ENCODE data around the gene TOX2. TPM values are rescaled to one million over a fixed set of nuclear protein-coding genes. Genes with fewer than 3 reads are reported as not detected.

Gene TOX2
- total RNA-seq, 1 donor from 2014 or later: 0.16 TPM

GRCh38 chr20:43919686-43920403, 5.2 kb downstream of the TOX2 start:
- TF ChIP-seq EZH2 (IDR thresholded peaks at IDR 0.05; ENCODE audit: insufficient read depth, low read length) (no peak), CTCF (IDR thresholded peaks at IDR 0.05; ENCODE audit: insufficient read depth, low read depth, low read length) (no peak)
- H3K27me3 Mint-ChIP-seq (ENCODE audit: low read depth, unreplicated experiment): peaks cover 88% of the 10 kb centered on the region

DNA sequence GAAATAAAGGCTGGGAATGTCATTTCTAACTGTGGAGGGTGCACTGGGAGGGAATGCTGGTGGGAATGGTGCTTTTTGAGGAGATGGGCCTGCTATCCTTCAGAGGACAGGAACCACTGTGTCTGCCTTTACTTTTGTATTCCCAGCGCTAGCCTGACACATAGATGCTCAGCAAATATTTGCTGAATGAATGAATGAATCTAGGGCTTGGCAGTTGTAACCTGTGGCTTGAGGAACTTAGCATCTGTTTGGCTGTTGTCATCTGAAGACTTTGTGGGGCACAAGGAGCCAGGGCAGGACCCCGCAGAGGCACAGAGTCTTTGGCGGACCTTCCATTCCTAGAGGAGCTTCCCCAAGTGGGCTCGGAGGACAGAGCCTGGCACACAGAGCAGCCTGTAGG, 6.1 kb downstream of the TOX2 start:
- no peaks in the 10 kb centered on the region for H3K4me1 Mint-ChIP-seq (ENCODE audit: low read depth, unreplicated experiment)
- H3K27ac Mint-ChIP-seq (ENCODE audit: unreplicated experiment): no peak overlapping the region
- Histone ChIP-seq H3K9ac (ENCODE audit: low read length) (no peak overlapping the region), H4K20me1 (ENCODE audit: insufficient read depth, low read length) (peaks cover 37% of the 10 kb centered on the region), H3K27me3 (ENCODE audit: insufficient read depth, low read length) (peaks cover 4% of the 10 kb centered on the region), H3K9me3 (ENCODE audit: insufficient read depth, low read depth, low read length) (no peaks in the 10 kb centered on the region), H3K4me2 (ENCODE audit: low read length) (no peak overlapping the region), H3K4me1 (ENCODE audit: insufficient read depth, low read length) (peaks cover 22% of the 10 kb centered on the region), H3K36me3 (ENCODE audit: insufficient read depth, low read length) (no peaks in the 10 kb centered on the region), H3K27ac (ENCODE audit: low read depth, low read length) (no peak overlapping the region), H2AFZ (ENCODE audit: low read depth, low read length) (no peak overlapping the region), H3K4me3 (ENCODE audit: insufficient read depth, low read depth, low read length) (no peak overlapping the region), H3K79me2 (ENCODE audit: insufficient read depth, low read length) (peaks cover 49% of the 10 kb centered on the region)
- H3K9me3 Mint-ChIP-seq (ENCODE audit: unreplicated experiment): peaks cover 5% of the 10 kb centered on the region
- DNase-seq (ENCODE audit: low read depth): no peak
- TF ChIP-seq EZH2 (IDR thresholded peaks at IDR 0.05; ENCODE audit: insufficient read depth, low read length) (no peak), CTCF (IDR thresholded peaks at IDR 0.05; ENCODE audit: insufficient read depth, low read depth, low read length) (no peak)
- no peak overlapping the region for H3K4me3 Mint-ChIP-seq (ENCODE audit: unreplicated experiment)
- H3K27me3 Mint-ChIP-seq (ENCODE audit: low read depth, unreplicated experiment): peaks cover 86% of the 10 kb centered on the region
- no peaks in the 10 kb centered on the region for H3K36me3 Mint-ChIP-seq (ENCODE audit: low read depth, unreplicated experiment)
- FAIRE-seq: no peak

More at GRCh38 chr20:43919686-43920403, 5.2 kb downstream of the TOX2 start:
- Histone ChIP-seq H3K4me2 (ENCODE audit: low read length) (no peak overlapping the region), H3K9ac (ENCODE audit: low read length) (no peak overlapping the region), H3K4me1 (ENCODE audit: insufficient read depth, low read length) (peaks cover 23% of the 10 kb centered on the region), H3K27me3 (ENCODE audit: insufficient read depth, low read length) (peaks cover 10% of the 10 kb centered on the region), H2AFZ (ENCODE audit: low read depth, low read length) (no peak overlapping the region), H3K27ac (ENCODE audit: low read depth, low read length) (no peak overlapping the region), H3K4me3 (ENCODE audit: insufficient read depth, low read depth, low read length) (no peak overlapping the region), H4K20me1 (ENCODE audit: insufficient read depth, low read length) (peaks cover 34% of the 10 kb centered on the region), H3K36me3 (ENCODE audit: insufficient read depth, low read length) (no peaks in the 10 kb centered on the region), H3K9me3 (ENCODE audit: insufficient read depth, low read depth, low read length) (no peaks in the 10 kb centered on the region), H3K79me2 (ENCODE audit: insufficient read depth, low read length) (peaks cover 52% of the 10 kb centered on the region)
- Mint-ChIP-seq H3K27ac (ENCODE audit: unreplicated experiment) (no peak overlapping the region), H3K9me3 (ENCODE audit: unreplicated experiment) (peaks cover 10% of the 10 kb centered on the region), H3K4me3 (ENCODE audit: unreplicated experiment) (no peak overlapping the region), H3K36me3 (ENCODE audit: low read depth, unreplicated experiment) (no peaks in the 10 kb centered on the region), H3K4me1 (ENCODE audit: low read depth, unreplicated experiment) (no peaks in the 10 kb centered on the region)
- no peak for DNase-seq (ENCODE audit: low read depth)
- FAIRE-seq: no peak

DNA sequence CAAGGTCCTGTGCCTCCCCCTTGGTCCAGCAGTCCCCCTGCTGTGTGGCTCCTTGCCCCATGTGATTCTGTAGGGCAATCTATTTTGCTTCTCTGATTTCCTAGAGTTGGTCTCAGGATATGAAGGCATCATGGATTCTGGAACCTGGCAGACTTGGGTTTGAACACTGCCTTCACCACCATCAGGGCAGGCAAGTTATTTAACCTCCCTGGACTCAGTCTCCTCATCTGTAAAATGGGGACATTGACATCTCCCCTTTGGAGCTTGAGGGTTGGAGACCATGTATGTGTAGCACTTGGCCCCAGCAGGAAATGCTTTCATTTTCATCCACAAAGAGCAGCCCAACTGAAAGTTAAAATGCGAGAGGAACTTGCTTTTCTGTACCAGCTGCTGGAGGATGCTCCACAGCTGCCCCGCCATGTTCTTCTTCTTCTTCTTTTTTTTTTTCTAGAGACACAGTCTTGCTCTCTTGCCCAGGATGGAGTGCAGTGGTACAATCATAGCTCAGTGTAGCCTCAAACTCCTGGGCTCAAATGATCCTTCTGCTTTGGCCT, 6.7 kb downstream of the TOX2 start:
- no peaks in the 10 kb centered on the region for H3K36me3 ChIP-seq (ENCODE audit: insufficient read depth, low read length)
- H3K79me2 ChIP-seq (ENCODE audit: insufficient read depth, low read length): peaks cover 49% of the 10 kb centered on the region
- H3K9me3 ChIP-seq (ENCODE audit: insufficient read depth, low read depth, low read length): no peaks in the 10 kb centered on the region
- H3K36me3 Mint-ChIP-seq (ENCODE audit: low read depth, unreplicated experiment): no peaks in the 10 kb centered on the region
- H3K27me3 Mint-ChIP-seq (ENCODE audit: low read depth, unreplicated experiment): peaks cover 88% of the 10 kb centered on the region
- H3K9ac ChIP-seq (ENCODE audit: low read length): no peak overlapping the region
- no peak overlapping the region for H3K4me3 Mint-ChIP-seq (ENCODE audit: unreplicated experiment)
- TF ChIP-seq EZH2 (IDR thresholded peaks at IDR 0.05; ENCODE audit: insufficient read depth, low read length) (no peak), CTCF (IDR thresholded peaks at IDR 0.05; ENCODE audit: insufficient read depth, low read depth, low read length) (no peak)
- no peak overlapping the region for H3K27ac ChIP-seq (ENCODE audit: low read depth, low read length)
- H3K9me3 Mint-ChIP-seq (ENCODE audit: unreplicated experiment): peaks cover 5% of the 10 kb centered on the region
- H3K4me3 ChIP-seq (ENCODE audit: insufficient read depth, low read depth, low read length): no peak overlapping the region
- peaks cover 20% of the 10 kb centered on the region for H3K4me1 ChIP-seq (ENCODE audit: insufficient read depth, low read length)
- H3K4me2 ChIP-seq (ENCODE audit: low read length): no peak overlapping the region
- peaks cover 40% of the 10 kb centered on the region for H4K20me1 ChIP-seq (ENCODE audit: insufficient read depth, low read length)
- DNase-seq (ENCODE audit: low read depth) (no peak), FAIRE-seq (no peak)
- H3K27me3 ChIP-seq (ENCODE audit: insufficient read depth, low read length): peaks cover 4% of the 10 kb centered on the region
- H3K4me1 Mint-ChIP-seq (ENCODE audit: low read depth, unreplicated experiment): no peaks in the 10 kb centered on the region
- no peak overlapping the region for H3K27ac Mint-ChIP-seq (ENCODE audit: unreplicated experiment)
- no peak overlapping the region for H2AFZ ChIP-seq (ENCODE audit: low read depth, low read length)
